Activated gamma-delta T cell treated with Interleukin-2 at 50 U/mL for 16 hours (primary cell): Measurements from ENCODE around the gene TUBA4B.
"Not testable (repeated sequence)": the region's sequence is repeated elsewhere in the genome, so short reads cannot be mapped to it uniquely, and the experiment has no call there.

Experiments used
- DNase-seq: peaks from one replicate; pipeline ENCODE4 v3.0.0-alpha.2; 2020

The TUBA4B gene

DNA sequence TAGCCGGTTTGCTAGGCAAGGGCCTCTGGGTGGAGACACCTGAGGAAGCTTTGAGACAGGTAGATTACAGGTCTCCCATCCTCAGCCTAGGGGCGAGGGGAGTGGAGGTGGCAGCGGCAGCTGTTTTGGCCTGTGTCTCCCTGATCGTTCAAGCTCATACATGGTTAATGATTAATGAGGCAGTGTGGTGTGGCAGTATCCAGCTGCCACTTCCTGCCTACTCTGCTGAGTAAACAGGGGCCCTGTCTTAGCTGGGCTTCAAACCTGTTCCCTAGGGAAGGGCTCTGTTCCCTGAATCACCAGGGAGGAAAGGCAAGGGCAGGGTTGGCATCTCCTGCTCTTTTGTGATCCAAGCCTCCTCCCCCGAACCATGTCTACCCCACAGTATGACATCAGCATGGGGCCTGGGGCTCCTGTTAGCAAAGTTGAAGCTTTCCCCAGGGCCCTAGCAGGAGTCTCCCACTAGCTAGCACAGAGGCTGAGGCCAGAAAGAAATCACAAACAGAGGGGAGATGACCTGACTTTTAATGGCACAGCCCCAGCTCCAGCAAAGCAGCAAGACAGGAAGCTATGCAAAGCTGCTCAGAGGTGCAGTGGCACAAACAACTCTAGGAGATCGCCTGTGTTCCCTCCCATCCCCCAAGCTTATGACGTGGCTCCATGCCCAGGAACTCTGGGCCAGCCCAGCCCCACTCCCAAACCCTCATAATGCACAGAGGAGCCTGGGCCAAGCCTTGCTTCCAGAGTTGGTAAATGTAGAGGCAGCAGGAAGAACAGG is 3.7 kb upstream of the TUBA4B start:
- DNase-seq, result peak; percentile 49

DNA sequence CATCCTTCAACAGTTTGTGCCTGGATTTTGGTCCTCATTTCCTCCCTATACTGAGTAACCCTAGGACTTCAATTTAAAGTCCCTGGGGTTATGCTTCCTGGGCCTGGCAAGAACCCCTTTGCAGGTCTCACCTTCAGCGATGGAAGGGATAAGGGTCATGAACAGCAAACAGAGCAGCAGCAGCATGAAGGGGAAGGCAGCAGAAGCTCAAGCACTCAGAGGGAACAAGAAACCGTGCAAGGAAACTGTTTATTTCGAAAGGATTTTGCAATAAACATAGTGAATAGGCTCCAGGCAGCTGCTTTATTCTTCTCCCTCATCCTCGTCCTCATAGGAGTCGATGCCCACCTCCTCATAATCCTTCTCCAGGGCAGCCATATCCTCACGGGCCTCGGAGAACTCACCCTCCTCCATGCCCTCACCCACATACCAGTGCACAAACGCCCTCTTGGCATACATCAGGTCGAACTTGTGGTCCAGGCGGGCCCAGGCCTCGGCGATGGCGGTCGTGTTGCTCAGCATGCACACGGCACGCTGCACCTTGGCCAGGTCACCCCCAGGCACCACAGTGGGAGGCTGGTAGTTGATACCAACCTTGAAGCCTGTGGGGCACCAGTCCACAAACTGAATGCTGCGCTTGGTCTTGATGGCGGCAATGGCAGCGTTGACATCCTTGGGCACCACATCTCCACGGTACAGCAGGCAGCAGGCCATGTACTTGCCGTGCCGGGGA is 2.8 kb upstream of the TUBA4B start:
- DNase-seq, result no peak

DNA sequence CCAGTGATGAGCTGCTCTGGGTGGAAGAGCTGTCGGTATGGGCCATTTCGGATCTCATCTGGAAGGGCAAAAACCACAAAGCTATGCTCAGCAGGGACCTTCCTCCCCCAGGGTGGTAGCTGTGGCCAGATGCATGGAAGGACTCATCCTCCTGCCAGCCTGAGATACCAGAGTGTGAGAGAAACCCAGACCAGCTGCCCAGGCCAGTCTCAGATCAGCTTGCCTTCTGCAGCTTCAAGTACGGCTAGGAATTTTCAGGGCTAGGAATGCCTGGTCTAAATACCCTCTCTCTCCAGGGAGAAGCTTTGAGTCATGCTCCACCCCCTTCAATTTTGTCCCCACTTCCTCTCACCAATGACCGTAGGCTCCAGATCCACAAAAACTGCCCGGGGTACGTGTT is 1.4 kb upstream of the TUBA4B start:
- DNase-seq, result no peak

DNA sequence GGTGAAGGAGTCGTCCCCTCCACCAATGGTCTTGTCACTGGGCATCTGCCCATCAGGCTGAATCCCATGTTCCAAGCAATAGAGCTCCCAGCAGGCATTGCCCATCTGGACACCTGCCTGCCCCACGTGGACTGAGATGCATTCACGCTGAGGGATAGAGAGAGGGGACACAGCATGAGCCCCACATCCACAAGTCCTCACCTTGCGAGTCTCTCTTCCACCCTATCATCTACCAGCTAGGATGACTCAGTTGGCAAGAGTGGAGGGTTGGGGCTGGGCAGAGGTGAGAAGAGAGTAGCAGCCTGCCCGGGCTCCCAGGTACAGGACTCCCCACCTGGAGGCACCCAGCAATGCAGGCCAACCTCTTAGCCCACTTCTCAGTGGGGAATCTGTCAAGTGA is 959 bp upstream of the TUBA4B start:
- peak; percentile 31 for DNase-seq

DNA sequence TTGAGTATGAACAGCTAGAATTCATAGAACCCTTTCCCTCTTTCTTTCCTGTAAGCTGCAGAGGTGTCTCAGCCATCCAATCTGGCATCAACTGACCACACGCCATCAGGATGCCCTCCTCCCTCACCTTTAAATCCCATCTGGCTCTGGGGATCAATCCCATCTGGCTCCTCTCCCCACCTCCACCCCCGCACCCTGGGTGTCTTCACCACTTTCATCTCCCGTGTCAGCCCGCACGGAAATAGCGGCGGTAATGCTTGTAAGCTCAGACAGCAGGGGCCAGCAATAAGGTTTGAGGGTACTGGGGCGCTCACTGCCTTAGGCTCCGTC is 508 bp upstream of the TUBA4B start:
- DNase-seq, result no peak

DNA sequence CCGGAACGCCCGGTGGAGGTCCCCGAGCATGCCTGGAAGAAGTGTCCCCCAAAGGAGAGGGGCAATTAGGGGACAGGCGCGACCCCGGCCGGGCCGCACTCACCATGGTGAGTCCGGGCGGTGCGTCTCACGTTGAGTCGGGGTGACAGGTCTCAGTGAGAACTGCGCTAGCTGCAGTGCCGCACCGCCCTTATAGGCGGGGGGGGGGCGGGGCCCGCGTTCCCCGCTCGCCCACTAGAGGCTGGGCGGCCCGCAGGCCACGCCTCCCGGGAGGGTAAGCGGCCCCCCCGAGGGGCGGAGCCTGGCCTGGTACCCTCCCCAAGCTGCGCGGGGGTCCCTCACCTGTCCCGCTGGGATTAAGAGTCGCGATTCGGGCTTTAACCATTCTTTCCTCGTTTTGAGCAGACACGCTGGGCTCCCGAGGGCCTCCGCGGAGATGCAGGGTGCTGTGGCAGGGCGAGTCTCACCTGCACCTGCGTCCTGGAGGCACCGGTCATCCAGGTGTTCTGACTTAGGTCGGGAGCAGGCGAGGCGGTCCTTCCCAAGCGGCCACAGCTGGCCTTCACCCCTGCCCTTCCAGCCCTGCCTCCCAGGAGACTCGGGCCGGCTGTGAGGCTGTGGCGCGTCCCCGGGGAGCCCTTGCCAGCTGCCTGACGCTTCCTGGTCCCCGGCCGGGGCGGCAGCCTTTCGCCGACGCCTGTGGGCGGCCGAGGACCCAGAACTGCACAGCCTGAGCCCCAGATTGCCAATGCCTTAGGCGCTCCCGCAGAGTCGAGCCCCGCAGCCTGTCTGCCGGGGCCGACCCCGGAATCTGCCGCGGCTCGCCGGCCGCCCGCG is 928 bp downstream of the TUBA4B start, which contains the start of gene TUBA4A:
TUBA4A (minus strand) TSS at position 166 of the 837 bp plus-strand sequence; CDS start at position 106, 60 bp downstream.
- DNase-seq, result peak; percentile 89

DNA sequence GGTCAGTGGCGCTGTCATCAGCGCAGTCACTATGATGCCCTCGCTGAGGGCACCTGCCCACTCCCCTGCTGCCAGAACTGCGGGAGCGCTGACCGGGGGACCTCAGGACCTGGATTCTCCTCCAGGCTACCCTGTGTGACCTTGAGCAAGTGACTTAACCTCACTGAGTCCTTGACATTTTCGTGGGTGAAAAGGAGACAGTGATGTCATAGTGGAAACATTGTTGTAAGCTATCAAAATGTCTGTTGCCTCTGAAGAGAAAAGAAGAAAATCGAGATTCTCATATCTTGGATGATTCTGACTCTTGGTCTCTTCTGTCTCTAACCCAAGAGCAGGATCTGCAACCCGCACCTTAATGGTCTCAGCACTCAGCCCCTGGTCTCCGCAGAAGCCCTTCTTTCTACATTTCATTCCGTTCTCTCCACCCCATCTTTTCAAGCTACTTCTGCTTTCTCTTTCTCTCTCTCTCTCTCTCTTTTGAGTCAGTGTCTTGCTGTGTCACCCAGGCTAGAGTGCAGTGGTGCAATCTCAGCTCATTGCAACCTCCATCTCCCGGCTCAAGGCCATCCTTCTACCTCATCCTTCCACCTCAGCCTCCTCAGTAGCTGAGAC is 1.7 kb downstream of the TUBA4B start:
- DNase-seq, result no peak

DNA sequence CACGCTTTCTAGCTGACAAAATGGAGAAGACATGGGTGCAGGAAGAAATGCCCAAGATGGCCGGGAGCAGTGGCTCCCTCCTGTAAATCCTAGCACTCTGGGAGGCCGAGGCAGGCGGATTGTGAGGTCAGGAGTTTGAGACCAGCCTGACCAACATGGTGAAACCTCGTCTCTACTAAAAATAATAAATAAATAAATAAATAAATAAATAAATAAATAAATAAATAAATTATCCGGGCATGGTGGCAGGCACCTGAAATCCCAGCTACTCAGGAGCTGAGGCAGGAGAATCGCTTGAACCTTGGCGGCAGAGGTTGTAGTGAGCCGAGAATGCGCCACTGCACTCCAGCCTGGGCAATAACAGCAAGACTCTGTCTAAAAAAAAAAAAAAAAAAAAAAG is 5.9 kb downstream of the TUBA4B start:
- DNase-seq, result not testable (repeated sequence)

DNA sequence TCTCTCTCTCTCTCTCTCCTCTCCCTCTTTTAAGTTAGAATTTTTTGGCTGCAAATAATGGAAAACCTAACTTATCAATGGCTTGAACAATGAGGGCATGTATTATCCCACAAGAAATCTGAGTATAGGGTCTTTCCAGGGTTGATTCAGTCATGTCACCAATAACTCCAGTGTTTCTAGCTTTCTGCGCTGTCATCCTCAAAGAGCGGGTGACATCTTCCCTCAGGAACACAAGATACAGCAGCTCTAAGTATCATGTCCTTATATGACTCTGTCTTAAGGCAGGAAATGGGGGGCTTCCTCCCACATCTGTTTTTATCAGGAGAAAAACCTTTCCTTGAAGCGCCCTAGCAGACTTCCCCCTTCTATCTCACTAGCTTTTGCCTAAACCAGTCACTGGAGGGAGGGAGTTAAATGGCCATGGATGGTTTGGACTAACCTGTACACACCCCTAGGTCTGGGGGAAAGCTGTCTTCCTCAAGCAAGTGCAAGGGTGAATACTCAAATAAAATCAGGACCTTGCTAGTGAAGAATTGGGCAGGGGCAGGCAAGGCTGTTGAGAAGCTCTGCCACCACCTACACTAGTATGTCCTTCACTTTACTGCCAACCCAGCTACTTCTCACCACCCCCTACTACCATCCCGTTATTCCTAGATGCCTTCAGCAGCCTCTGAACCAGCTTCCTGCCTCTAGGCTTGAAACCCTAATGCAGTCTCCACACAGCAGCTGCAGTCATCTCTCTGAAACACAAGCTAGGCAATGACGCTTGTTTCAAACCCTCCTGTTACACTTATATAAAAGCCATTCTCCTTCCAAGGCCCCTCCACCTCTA is 8.2 kb downstream of the TUBA4B start:
- no peak for DNase-seq

DNA sequence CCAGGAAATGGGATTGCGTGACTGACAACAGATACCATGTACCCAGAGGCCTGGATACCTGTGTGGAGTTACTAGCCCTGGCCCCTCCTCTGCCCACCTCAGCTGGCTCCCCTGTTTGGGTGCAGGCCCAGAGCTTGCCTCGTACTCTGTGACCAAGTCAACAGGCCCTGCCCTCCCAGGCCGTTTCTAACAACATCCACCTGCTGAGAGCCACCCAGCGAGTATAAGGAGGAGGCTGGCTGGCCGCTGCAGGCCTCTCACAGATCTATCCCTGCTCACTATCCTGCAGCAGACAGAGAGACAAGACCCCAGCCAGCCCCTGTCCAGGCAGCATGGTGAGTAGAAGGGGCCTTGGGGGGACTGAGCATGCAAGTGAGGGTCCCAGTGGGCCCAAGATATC is 13.2 kb downstream of the TUBA4B start:
- no peak for DNase-seq

DNA sequence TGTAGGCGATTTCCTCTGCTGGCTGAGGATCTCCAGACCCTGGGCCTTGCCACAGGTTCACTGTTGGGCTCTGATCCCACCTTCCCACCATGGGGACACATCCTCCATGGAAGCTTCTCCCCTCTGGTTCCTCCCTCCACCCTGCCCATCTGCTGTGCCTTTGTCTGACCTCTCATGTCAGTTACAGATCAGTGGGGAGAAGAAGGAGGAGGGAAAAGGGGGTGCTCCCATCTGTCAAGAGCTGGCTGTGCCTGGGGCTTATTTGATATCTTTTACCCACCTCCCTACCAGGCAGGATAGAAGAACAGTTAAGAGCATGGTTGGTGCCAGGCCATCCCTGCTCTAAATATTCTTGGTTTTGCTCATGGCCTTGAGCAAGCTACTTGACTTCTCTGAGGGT is 13.8 kb downstream of the TUBA4B start:
- DNase-seq, result no peak

DNA sequence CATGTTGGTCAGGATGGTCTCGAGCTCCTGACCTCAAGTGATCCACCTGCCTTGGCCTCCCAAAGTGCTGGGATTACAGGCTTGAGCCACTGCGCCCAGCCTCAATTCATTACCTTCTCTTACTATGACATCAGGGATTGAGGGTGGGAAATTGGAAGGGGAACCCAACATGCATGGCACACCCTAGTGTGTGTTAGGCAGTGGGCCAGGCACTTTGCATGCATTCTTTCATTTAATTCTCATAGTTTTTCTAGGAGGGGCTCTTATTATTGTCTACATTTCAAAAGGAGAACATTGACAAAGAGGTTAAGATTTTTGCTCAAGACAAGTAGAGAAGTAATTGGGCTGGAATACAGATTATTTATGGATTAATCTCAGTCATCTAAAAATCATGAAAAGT is 15.3 kb downstream of the TUBA4B start:
- no peak for DNase-seq

DNA sequence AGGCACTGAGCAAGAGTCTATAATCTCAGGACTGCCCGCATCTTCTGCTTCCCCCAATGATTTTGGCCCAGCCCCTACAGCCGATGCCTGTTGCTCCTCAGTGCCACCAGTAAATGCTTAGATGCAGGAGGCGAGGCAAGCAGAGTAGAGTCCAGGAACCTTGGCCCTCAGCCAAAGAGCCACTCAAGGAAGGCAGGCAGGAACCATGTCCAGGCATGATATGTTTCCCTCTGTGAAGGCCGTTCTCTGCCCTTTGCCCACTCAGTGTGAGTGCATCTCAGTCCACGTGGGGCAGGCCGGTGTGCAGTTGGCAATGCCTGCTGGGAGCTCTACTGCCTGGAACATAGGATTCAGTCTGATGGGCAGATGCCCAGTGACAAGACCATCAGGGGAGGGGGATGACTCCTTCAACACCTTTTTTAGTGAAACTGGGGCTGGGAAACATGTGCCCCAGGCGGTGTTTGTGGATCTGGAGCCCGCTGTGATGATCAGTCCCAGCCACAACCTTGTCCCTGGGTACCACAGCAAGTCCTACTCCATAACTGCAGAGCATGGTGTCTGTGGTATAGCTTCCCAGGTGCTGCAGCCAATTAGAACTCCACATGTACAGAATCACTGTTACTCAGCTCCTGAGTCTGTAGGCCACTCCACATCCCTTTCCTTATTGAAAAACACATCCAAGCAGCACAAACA is 16.5 kb downstream of the TUBA4B start:
- no peak for DNase-seq

DNA sequence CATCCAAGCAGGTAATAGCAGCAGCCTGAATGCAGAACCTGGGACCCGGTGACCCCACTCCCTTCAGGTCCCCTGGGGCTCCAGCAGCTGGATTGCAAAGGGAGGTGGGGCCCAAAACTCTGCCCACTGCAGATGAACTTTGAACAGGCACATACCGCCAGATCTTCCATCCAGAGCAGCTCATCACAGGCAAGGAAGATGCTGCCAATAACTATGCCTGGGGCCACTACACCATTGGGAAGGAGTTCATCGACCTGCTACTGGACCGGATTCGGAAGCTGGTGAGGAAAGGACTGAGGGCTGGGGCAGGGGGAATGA is 17.0 kb downstream of the TUBA4B start:
- DNase-seq, result no peak

DNA sequence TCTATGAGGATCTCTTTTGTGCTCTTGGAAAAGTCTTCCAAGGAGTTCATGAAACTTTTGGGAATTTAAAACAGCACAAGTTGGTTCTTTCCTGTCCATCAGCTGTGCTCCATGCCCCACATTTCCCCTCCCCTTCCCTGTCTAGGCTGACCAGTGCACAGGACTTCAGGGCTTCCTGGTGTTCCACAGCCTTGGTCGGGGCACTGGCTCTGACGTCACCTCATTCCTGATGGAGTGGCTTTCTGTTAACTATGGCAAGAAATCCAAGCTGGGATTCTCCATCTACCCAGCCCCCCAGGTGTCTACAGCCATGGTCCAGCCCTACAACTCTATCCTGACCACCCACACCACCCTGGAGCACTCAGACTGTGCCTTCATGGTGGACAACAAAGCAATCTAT is 18.0 kb downstream of the TUBA4B start:
- DNase-seq, result no peak

DNA sequence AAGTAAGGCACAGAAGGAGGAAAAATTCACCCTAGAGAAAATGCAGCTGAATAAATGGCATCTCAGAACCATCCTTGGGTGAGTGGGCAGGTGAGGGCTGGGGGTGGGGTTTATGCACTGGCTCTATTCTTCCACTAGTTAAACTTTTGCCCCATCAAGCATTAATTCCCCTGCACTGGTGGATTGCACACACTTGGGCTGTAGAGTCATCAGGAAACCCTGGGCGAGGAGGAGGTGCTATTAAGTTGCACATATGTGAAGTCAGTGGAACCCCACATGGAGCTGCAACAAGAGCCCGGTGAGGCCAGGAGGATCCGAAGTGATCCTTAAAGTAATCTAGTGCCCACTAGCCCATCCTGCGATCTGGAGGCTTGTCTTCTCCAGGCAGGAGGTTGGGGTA is 19.3 kb downstream of the TUBA4B start:
- DNase-seq, result no peak

DNA sequence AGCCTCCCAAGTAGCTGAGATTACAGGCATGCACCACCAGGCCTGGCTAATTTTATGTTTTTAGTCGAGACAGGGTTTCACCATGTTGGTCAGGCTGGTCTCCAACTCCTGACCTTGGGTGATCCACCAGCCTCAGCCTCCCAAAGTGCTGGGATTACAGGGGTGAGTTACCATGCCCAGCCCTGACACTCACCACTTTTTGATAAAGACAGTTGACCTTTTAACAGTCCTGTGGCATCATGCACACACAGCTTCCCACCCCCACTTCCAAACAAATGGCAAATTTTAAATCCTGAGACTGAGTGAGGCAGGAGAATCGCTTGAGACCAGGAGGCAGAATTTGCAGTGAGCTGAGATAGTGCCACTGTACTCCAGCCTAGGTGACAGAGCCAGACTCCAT is 20.0 kb downstream of the TUBA4B start:
- DNase-seq, result no peak

DNA sequence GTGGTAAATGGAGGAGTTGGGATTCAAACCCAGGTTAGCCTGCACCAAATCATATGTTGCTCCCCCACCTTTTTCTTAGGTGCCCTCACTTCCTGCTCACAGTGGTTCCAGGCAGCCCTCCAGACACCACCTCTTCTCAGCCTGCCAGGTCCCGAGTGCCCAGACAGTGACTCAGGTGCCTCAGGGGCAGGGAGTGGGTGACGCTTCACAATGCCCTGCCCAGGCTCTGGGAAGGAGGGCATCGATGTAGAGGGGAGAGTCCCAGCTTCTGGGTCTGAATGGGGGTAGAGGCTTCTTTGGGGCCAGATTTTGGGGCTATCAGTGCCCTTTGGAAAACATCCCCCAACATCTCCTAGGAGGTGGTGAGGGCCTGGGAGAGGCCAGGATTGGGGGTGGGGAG is 20.9 kb downstream of the TUBA4B start:
- DNase-seq, result no peak

DNA sequence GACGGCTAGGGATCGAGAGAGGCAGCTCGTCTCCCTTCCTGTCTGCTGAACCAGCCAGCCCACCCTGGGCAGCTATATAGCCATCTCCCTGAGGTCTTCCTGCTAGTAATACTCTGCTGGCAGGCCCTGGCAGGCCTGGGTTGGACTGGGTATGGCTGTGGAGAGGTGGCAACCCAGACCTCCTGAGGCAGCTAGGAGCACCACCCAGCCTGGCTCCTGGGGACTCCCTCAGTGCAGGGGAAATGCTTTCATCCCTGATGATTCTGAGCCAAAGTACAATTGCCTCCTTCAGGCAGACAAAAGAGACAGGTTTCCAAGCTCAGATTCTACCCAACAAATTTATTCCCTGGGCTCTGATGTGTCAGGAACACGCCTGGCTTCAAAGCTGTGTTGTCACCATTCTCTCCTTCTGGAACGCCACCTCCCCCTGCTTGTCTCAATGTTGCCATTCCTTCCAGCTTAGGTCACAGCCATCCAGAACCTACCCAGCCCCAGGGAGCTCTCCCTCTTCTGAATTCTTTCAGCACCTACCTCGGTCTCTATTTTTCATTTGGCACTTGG is 21.4 kb downstream of the TUBA4B start:
- DNase-seq, result no peak

DNA sequence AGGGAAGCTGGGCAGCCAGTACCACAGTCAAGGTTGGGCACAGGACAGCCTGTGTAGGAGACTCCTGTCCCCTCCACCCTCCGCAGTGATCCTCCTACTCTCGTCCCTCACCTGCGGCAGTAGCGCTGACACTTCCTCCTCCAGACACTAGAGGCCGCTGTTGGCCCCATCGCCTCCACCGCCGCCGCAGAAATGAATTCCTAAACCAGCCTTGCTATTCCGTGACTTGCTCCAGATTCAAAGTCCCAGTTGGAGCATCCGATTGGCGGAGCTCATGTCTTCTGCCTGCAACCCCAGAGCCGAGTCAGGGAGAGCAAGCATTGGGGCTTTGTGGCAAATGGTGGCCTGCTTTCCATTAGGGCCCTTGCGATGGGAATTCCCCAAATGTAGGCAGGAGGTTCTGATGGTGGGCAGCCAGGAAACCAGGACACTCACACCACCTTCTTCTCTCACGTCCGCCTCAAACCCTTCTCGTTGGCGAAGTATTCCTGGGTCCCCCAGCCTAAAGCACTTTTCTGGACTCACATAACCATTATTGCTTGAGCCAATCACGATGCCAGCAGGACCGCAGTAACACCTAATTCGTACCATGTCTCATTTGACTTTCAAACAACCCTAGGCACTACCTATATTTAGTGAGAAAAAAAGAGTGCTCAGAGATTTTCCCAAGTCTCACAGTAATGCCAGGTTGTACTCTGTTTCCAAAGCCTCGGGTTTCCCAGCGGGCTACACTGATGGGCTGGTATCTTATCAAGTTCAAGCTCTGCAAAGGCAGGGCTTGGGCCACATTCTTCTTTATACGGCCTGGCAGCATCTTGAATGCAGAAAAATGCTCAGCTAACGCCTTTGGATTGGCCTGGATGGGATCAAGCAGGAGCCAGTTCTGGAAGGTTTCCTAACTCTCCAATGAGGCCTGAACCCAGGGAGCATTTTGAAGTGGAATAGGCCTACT is 24.9 kb downstream of the TUBA4B start:
- peak; percentile 69 for DNase-seq
